Neural crest cell (in vitro differentiated cells): Measurements from ENCODE around the gene LMAN1. TPM values are rescaled to one million over a fixed set of nuclear protein-coding genes. Genes with fewer than 3 reads are reported as not detected.

ENCODE experiments used
- DNase-seq: peaks from one replicate; pipeline ENCODE4 v3.0.0; 2021; ENCODE audit warnings: low read depth, mixed read lengths, low spot score
- H3K27ac Mint-ChIP-seq: one replicate; pipeline ENCODE4 v1.8.0; 2021; ENCODE audit warnings: mild to moderate bottlenecking, mixed read lengths; ENCODE audit not compliant: unreplicated experiment
- H3K27me3 Mint-ChIP-seq: 2 replicates; pipeline ENCODE4 v1.8.0; 2021; ENCODE audit warnings: low read depth, mild to moderate bottlenecking, mixed read lengths
- H3K36me3 Mint-ChIP-seq: 2 replicates; pipeline ENCODE4 v1.8.0; 2021; ENCODE audit warnings: low read depth, mild to moderate bottlenecking, mixed read lengths
- H3K4me1 Mint-ChIP-seq: 2 replicates; pipeline ENCODE4 v1.8.0; 2021; ENCODE audit warnings: mixed read lengths
- H3K4me3 Mint-ChIP-seq: one replicate; pipeline ENCODE4 v1.8.0; 2021; ENCODE audit warnings: mild to moderate bottlenecking, mixed read lengths
- H3K9me3 Mint-ChIP-seq: 2 replicates; pipeline ENCODE4 v1.8.0; 2021; ENCODE audit warnings: mixed read lengths
- CTCF ChIP-seq: fragments of 200-600 bp; sonication (generic); conservative IDR thresholded peaks from 2 replicates; pipeline ENCODE4 v1.5.0; 2021; ENCODE audit warnings: antibody characterized with exemption, mild to moderate bottlenecking
- total RNA-seq: library from RNA; stranded (reverse); gene quantifications from 2 replicates; pipeline ENCODE4 v1.2.1, GENCODE V29; 2021

Gene LMAN1
- total RNA-seq, 1 donor from 2014 or later: 55.3 TPM

- no peak for DNase-seq
- H3K4me1 Mint-ChIP-seq: peaks cover 26% of the 10 kb centered on the region
- H3K4me3 Mint-ChIP-seq: no peak overlapping the region
- no peak overlapping the region for H3K27ac Mint-ChIP-seq
- no peaks in the 10 kb centered on the region for H3K36me3 Mint-ChIP-seq
- no peaks in the 10 kb centered on the region for H3K9me3 Mint-ChIP-seq
- no peak for TF ChIP-seq CTCF
- peaks cover 31% of the 10 kb centered on the region for H3K27me3 Mint-ChIP-seq
These were observed 24.8 kb upstream of the LMAN1 start for GRCh38 chr18:59383851-59384250.

- H3K4me1 Mint-ChIP-seq: peaks cover 11% of the 10 kb centered on the region
- H3K27me3 Mint-ChIP-seq: peaks cover 46% of the 10 kb centered on the region
- no peak for DNase-seq
- H3K27ac Mint-ChIP-seq: no peak overlapping the region
- no peak overlapping the region for H3K4me3 Mint-ChIP-seq
- no peak for TF ChIP-seq CTCF
- H3K9me3 Mint-ChIP-seq: no peaks in the 10 kb centered on the region
- H3K36me3 Mint-ChIP-seq: no peaks in the 10 kb centered on the region
These were observed 23.3 kb upstream of the LMAN1 start for GRCh38 chr18:59382383-59382782.

- Mint-ChIP-seq H3K36me3 (no peaks in the 10 kb centered on the region), H3K27ac (no peak overlapping the region), H3K4me3 (no peak overlapping the region), H3K9me3 (no peaks in the 10 kb centered on the region), H3K4me1 (peaks cover 7% of the 10 kb centered on the region), H3K27me3 (peaks cover 47% of the 10 kb centered on the region)
- DNase-seq: no peak
- no peak for TF ChIP-seq CTCF
These were observed 22.9 kb upstream of the LMAN1 start for GRCh38 chr18:59381949-59382348.

- Mint-ChIP-seq H3K4me3 (no peak overlapping the region), H3K4me1 (peaks cover 6% of the 10 kb centered on the region), H3K27ac (no peak overlapping the region), H3K9me3 (no peaks in the 10 kb centered on the region), H3K36me3 (no peaks in the 10 kb centered on the region), H3K27me3 (peaks cover 52% of the 10 kb centered on the region)
- no peak for DNase-seq
- no peak for TF ChIP-seq CTCF
These were observed 21.6 kb upstream of the LMAN1 start for GRCh38 chr18:59380706-59381105.

- Mint-ChIP-seq H3K4me3 (no peak overlapping the region), H3K9me3 (no peaks in the 10 kb centered on the region), H3K36me3 (no peaks in the 10 kb centered on the region), H3K27me3 (peaks cover 50% of the 10 kb centered on the region), H3K27ac (no peak overlapping the region), H3K4me1 (peaks cover 6% of the 10 kb centered on the region)
- DNase-seq: no peak
- no peak for TF ChIP-seq CTCF
These were observed 20.9 kb upstream of the LMAN1 start for GRCh38 chr18:59379772-59380522.
